ENCODE data around the gene PAPPA2. TPM values are rescaled to one million over a fixed set of nuclear protein-coding genes. Genes with fewer than 3 reads are reported as not detected.

The PAPPA2 gene
- total RNA-seq, 1 experiment from 2014 or later, result not detected

GRCh38 chr1:176577646-176578197 is 114.7 kb downstream of the PAPPA2 start:
- Histone ChIP-seq H3K9me2 (ENCODE audit: insufficient read depth) (no peaks in the 10 kb centered on the region), H3F3A (ENCODE audit: insufficient read depth, low read depth) (no peaks in the 10 kb centered on the region), H3K36me3 (ENCODE audit: low read depth) (no peaks in the 10 kb centered on the region), H4K20me1 (ENCODE audit: insufficient read depth) (no peaks in the 10 kb centered on the region), H3K79me2 (ENCODE audit: low read depth) (no peaks in the 10 kb centered on the region), H3K9me3 (ENCODE audit: insufficient read depth, low read depth) (no peaks in the 10 kb centered on the region; the same call in 1 of the 2 replicates), H3K27ac (no peak overlapping the region), H2AFZ (no peak overlapping the region), H3K27me3 (ENCODE audit: insufficient read depth, low read depth) (0 out of 2 replicates have a peak, but pooled peaks cover 3% of the 10 kb centered on the region), H3K4me2 (no peak overlapping the region), H3K4me1 (replicated peaks; ENCODE audit: insufficient read depth) (no peaks in the 10 kb centered on the region), H3K4me3 (no peak overlapping the region)
- POLR2A ChIA-PET (ENCODE audit: unreplicated experiment), result interaction anchor here (0.7 kb wide), 1 partner anchor 1246 kb away, joined by 5 read pairs; no protein-coding TSS in a partner anchor
- CTCF ChIA-PET, result no interaction called here
- TF ChIP-seq, protein P1, sequence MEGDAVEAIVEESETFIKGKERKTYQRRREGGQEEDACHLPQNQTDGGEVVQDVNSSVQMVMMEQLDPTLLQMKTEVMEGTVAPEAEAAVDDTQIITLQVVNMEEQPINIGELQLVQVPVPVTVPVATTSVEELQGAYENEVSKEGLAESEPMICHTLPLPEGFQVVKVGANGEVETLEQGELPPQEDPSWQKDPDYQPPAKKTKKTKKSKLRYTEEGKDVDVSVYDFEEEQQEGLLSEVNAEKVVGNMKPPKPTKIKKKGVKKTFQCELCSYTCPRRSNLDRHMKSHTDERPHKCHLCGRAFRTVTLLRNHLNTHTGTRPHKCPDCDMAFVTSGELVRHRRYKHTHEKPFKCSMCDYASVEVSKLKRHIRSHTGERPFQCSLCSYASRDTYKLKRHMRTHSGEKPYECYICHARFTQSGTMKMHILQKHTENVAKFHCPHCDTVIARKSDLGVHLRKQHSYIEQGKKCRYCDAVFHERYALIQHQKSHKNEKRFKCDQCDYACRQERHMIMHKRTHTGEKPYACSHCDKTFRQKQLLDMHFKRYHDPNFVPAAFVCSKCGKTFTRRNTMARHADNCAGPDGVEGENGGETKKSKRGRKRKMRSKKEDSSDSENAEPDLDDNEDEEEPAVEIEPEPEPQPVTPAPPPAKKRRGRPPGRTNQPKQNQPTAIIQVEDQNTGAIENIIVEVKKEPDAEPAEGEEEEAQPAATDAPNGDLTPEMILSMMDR (conservative IDR thresholded peaks at IDR 0.05), result no peak
- no peak for TF ChIP-seq EZH2 (IDR thresholded peaks at IDR 0.05; ENCODE audit: low read depth)
- intact Hi-C loops (cut with micrococcal nuclease; ENCODE audit: unreplicated experiment), result no loop called here
- no TSS peak for BruUV-seq (replicated peaks)
- no peak for DNase-seq

GRCh38 chr1:176579087-176579486 is 116.1 kb downstream of the PAPPA2 start:
- BruUV-seq (replicated peaks), result no TSS peak
- CTCF ChIA-PET, result no interaction called here
- POLR2A ChIA-PET (ENCODE audit: unreplicated experiment), result no interaction called here
- H4K20me1 ChIP-seq (ENCODE audit: insufficient read depth), result no peaks in the 10 kb centered on the region
- intact Hi-C loops (cut with micrococcal nuclease; ENCODE audit: unreplicated experiment), result no loop called here
- H3F3A ChIP-seq (ENCODE audit: insufficient read depth, low read depth), result no peaks in the 10 kb centered on the region
- H3K4me2 ChIP-seq, result no peak overlapping the region
- no peak overlapping the region for H2AFZ ChIP-seq
- 0 out of 2 replicates have a peak, but pooled peaks cover 3% of the 10 kb centered on the region for H3K27me3 ChIP-seq (ENCODE audit: insufficient read depth, low read depth)
- no peak for DNase-seq
- no peaks in the 10 kb centered on the region for H3K4me1 ChIP-seq (replicated peaks; ENCODE audit: insufficient read depth)
- H3K9me2 ChIP-seq (ENCODE audit: insufficient read depth), result no peaks in the 10 kb centered on the region
- TF ChIP-seq, protein P1 (conservative IDR thresholded peaks at IDR 0.05), result no peak
- TF ChIP-seq EZH2 (IDR thresholded peaks at IDR 0.05; ENCODE audit: low read depth), result no peak
- no peaks in the 10 kb centered on the region; the same call in 1 of the 2 replicates for H3K9me3 ChIP-seq (ENCODE audit: insufficient read depth, low read depth)
- H3K4me3 ChIP-seq, result no peak overlapping the region
- no peaks in the 10 kb centered on the region for H3K36me3 ChIP-seq (ENCODE audit: low read depth)
- no peaks in the 10 kb centered on the region for H3K79me2 ChIP-seq (ENCODE audit: low read depth)
- H3K27ac ChIP-seq, result no peak overlapping the region

DNA sequence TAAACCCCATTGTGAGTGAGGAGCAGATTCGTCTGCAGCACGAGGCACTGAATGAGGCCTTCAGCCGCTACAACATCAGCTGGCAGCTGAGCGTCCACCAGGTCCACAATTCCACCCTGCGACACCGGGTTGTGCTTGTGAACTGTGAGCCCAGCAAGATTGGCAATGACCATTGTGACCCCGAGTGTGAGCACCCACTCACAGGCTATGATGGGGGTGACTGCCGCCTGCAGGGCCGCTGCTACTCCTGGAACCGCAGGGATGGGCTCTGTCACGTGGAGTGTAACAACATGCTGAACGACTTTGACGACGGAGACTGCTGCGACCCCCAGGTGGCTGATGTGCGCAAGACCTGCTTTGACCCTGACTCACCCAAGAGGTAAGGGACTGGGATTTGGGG is 132.2 kb downstream of the PAPPA2 start:
- Histone ChIP-seq H4K20me1 (ENCODE audit: insufficient read depth) (no peaks in the 10 kb centered on the region), H3K9me3 (ENCODE audit: insufficient read depth, low read depth) (no peaks in the 10 kb centered on the region), H2AFZ (no peak overlapping the region), H3K36me3 (ENCODE audit: low read depth) (no peaks in the 10 kb centered on the region), H3K4me3 (no peak overlapping the region), H3K79me2 (ENCODE audit: low read depth) (no peaks in the 10 kb centered on the region), H3K9me2 (ENCODE audit: insufficient read depth) (no peaks in the 10 kb centered on the region), H3K4me2 (no peak overlapping the region), H3K27ac (no peak overlapping the region), H3F3A (ENCODE audit: insufficient read depth, low read depth) (no peaks in the 10 kb centered on the region), H3K27me3 (ENCODE audit: insufficient read depth, low read depth) (peaks cover 43% of the 10 kb centered on the region), H3K4me1 (replicated peaks; ENCODE audit: insufficient read depth) (no peaks in the 10 kb centered on the region)
- intact Hi-C loops (cut with micrococcal nuclease; ENCODE audit: unreplicated experiment), result no loop called here
- no peak for DNase-seq
- POLR2A ChIA-PET (ENCODE audit: unreplicated experiment), result no interaction called here
- CTCF ChIA-PET, result no interaction called here
- TF ChIP-seq, protein P1 (conservative IDR thresholded peaks at IDR 0.05), result no peak
- BruUV-seq (replicated peaks), result no TSS peak

All from PC-9 (cell line).